Left kidney (tissue), 8 donors: ENCODE results near the gene PNMA8A. TPM values are rescaled to one million over a fixed set of nuclear protein-coding genes. Genes with fewer than 3 reads are reported as not detected.
"Not testable (repeated sequence)": the region's sequence is repeated elsewhere in the genome, so short reads cannot be mapped to it uniquely, and the experiment has no call there.

Experiments
- DNase-seq: peaks from one replicate; pipeline ENCODE4 v3.0.0-alpha.2; 2013
- long read RNA-seq, 8 donors: transcript quantifications; one replicate each; lab custom pipeline, GENCODE V29; 2026
- polyA plus RNA-seq: library from polyadenylated mRNA; unstranded; fragments of 120-200 nt; gene quantifications from one replicate; pipeline ENCODE4 v1.2.1, GENCODE V29; 2013; ENCODE audit not compliant: insufficient read length

PNMA8A gene
- 46.5 TPM for polyA plus RNA-seq
- long read RNA-seq, donor 1, transcript PNMA8A-201 (3 exons, 3,689 nt) = major isoform, 15 of 23 reads
- long read RNA-seq, donor 1, partial matches to known transcripts = 8 of 23 reads
- long read RNA-seq, donor 1, other reads (novel, unspliced or antisense) = 0 of 23 reads
- long read RNA-seq, donor 2, transcript PNMA8A-201 (3 exons, 3,689 nt) = major isoform, 8 of 23 reads
- long read RNA-seq, donor 2, partial matches to known transcripts = 15 of 23 reads
- long read RNA-seq, donor 2, other reads (novel, unspliced or antisense) = 0 of 23 reads
- long read RNA-seq, donor 3, transcript PNMA8A-201 (3 exons, 3,689 nt) = major isoform, 11 of 36 reads
- long read RNA-seq, donor 3, partial matches to known transcripts = 25 of 36 reads
- long read RNA-seq, donor 3, other reads (novel, unspliced or antisense) = 0 of 36 reads
- long read RNA-seq, donor 4, partial matches to known transcripts = 0 of 1 reads
- long read RNA-seq, donor 4, other reads (novel, unspliced or antisense) = 0 of 1 reads
- long read RNA-seq, donor 5, transcript PNMA8A-201 (3 exons, 3,689 nt) = major isoform, 18 of 24 reads
- long read RNA-seq, donor 5, partial matches to known transcripts = 5 of 24 reads
- long read RNA-seq, donor 5, other reads (novel, unspliced or antisense) = 0 of 24 reads
- long read RNA-seq, donor 6, transcript PNMA8A-201 (3 exons, 3,689 nt) = major isoform, 14 of 66 reads
- long read RNA-seq, donor 6, partial matches to known transcripts = 52 of 66 reads
- long read RNA-seq, donor 6, other reads (novel, unspliced or antisense) = 0 of 66 reads
- long read RNA-seq, donor 7, transcript PNMA8A-201 (3 exons, 3,689 nt) = major isoform, 18 of 32 reads
- long read RNA-seq, donor 7, partial matches to known transcripts = 13 of 32 reads
- long read RNA-seq, donor 7, other reads (novel, unspliced or antisense) = 0 of 32 reads
- long read RNA-seq, donor 8, transcript PNMA8A-201 (3 exons, 3,689 nt) = major isoform, 5 of 5 reads
- long read RNA-seq, donor 8, partial matches to known transcripts = 0 of 5 reads
- long read RNA-seq, donor 8, other reads (novel, unspliced or antisense) = 0 of 5 reads

GRCh38 chr19:46471116-46471733 lies at the start of gene PNMA8A:
Gene PNMA8A (minus strand): TSS chr19:46471563. CDS start chr19:46471035, 528 bp downstream.
- peak; percentile 91 for DNase-seq

- DNase-seq = no peak
Measured at GRCh38 chr19:46520616-46521015, 49.3 kb upstream of the PNMA8A start.

- DNase-seq = no peak
Measured at GRCh38 chr19:46517471-46517870, 46.1 kb upstream of the PNMA8A start.

- no peak for DNase-seq
Measured at GRCh38 chr19:46515879-46516350, 44.6 kb upstream of the PNMA8A start.

GRCh38 chr19:46515290-46515609 lies 43.9 kb upstream of the PNMA8A start:
- no peak for DNase-seq

- DNase-seq = no peak
Measured at GRCh38 chr19:46514589-46515289, 43.4 kb upstream of the PNMA8A start.

GRCh38 chr19:46513461-46514236 lies 42.3 kb upstream of the PNMA8A start:
- DNase-seq = no peak

- no peak for DNase-seq
Measured at GRCh38 chr19:46511237-46511636, 39.9 kb upstream of the PNMA8A start.

GRCh38 chr19:46508206-46508605 lies 36.8 kb upstream of the PNMA8A start:
- DNase-seq = no peak

GRCh38 chr19:46503848-46504453 lies 32.6 kb upstream of the PNMA8A start:
- DNase-seq = no peak

GRCh38 chr19:46502891-46503290 lies 31.5 kb upstream of the PNMA8A start:
- no peak for DNase-seq

- no peak for DNase-seq
Measured at GRCh38 chr19:46499692-46500091, 28.3 kb upstream of the PNMA8A start.

GRCh38 chr19:46497773-46498172 lies 26.4 kb upstream of the PNMA8A start:
- no peak for DNase-seq

GRCh38 chr19:46496886-46497285 lies 25.5 kb upstream of the PNMA8A start:
- DNase-seq = not testable (repeated sequence)

- DNase-seq = no peak
Measured at GRCh38 chr19:46496304-46496703, 24.9 kb upstream of the PNMA8A start.

- DNase-seq = peak; percentile 93
Measured at GRCh38 chr19:46495786-46496099, 24.4 kb upstream of the PNMA8A start, which contains the start of gene PNMA8B. Gene PNMA8B (minus strand): TSS chr19:46495867. CDS start chr19:46495465, 402 bp downstream.

- no peak for DNase-seq
Measured at GRCh38 chr19:46494941-46495785, 23.8 kb upstream of the PNMA8A start.

- DNase-seq = no peak
Measured at GRCh38 chr19:46494146-46494940, 23.0 kb upstream of the PNMA8A start.
